CD4-positive, alpha-beta memory T cell (primary cell): ENCODE measurements around the gene DKKL1. TPM values are rescaled to one million over a fixed set of nuclear protein-coding genes. Genes with fewer than 3 reads are reported as not detected.

ENCODE experiments used
- CTCF ChIA-PET: fragments of 350-600 bp; sonication (Branson Sonifier 250); formaldehyde crosslinking; loops from one replicate; lab custom pipeline; 2021; ENCODE audit warnings: inconsistent platforms; ENCODE audit not compliant: partially characterized antibody; lab: Charles Lee
- POLR2A ChIA-PET: fragments of 350-600 bp; sonication (Branson Sonifier 250); formaldehyde crosslinking; loops from one replicate; lab custom pipeline; 2021; ENCODE audit not compliant: partially characterized antibody; lab: Charles Lee
- DNase-seq, 5 donors: peaks; one replicate each; pipeline versions ENCODE4 v3.0.0 to v3.0.0-alpha.2; 2020 to 2022; ENCODE audit warnings: mixed read lengths in 1 of 5
- H3K27ac ChIP-seq: one replicate; pipeline ENCODE4 v1.7.0; 2013; ENCODE audit warnings: low read depth, low read length
- H3K27me3 ChIP-seq: 2 replicates; pipeline ENCODE4 v1.7.0; 2013; ENCODE audit warnings: mild to moderate bottlenecking, low read length, moderate library complexity; ENCODE audit not compliant: insufficient read depth
- H3K36me3 ChIP-seq: 2 replicates; pipeline ENCODE4 v1.7.0; 2013; ENCODE audit warnings: mild to moderate bottlenecking, low read length, moderate library complexity; ENCODE audit not compliant: insufficient read depth
- H3K4me1 ChIP-seq: 2 replicates; pipeline ENCODE4 v1.7.0; 2013; ENCODE audit warnings: mild to moderate bottlenecking, low read length, moderate library complexity; ENCODE audit not compliant: insufficient read depth
- H3K4me3 ChIP-seq, 2 donors: one replicate each; pipeline ENCODE4 v1.7.0; 2013; ENCODE audit warnings: low read length in 2 of 2, mild to moderate bottlenecking in 1 of 2
- H3K9me3 ChIP-seq, 2 donors: one replicate each; pipeline ENCODE4 v1.7.0; 2013; ENCODE audit warnings: low read length in 2 of 2, control low read depth in 1 of 2; ENCODE audit not compliant: control insufficient read depth in 1 of 2
- H3K27ac Mint-ChIP-seq, 7 donors: one replicate each; pipeline ENCODE4 v1.8.0; 2020 to 2021; ENCODE audit warnings: mixed read lengths in 7 of 7, mild to moderate bottlenecking in 6 of 7, inconsistent platforms in 3 of 7, moderate library complexity in 3 of 7
- H3K27me3 Mint-ChIP-seq, 2 donors: one replicate each; pipeline ENCODE4 v1.8.0; 2020 to 2021; ENCODE audit warnings: mixed read lengths in 2 of 2
- H3K36me3 Mint-ChIP-seq, 2 donors: one replicate each; pipeline ENCODE4 v1.8.0; 2020 to 2021; ENCODE audit warnings: mixed read lengths in 2 of 2, inconsistent platforms in 1 of 2, mild to moderate bottlenecking in 1 of 2
- H3K4me1 Mint-ChIP-seq, 4 donors: one replicate each; pipeline ENCODE4 v1.8.0; 2020 to 2021; ENCODE audit warnings: mixed read lengths in 4 of 4, mild to moderate bottlenecking in 1 of 4
- H3K4me3 Mint-ChIP-seq, 8 donors: one replicate each; pipeline ENCODE4 v1.8.0; 2020 to 2021; ENCODE audit warnings: mixed read lengths in 8 of 8, mild to moderate bottlenecking in 7 of 8, moderate library complexity in 6 of 8, inconsistent platforms in 3 of 8
- H3K9me3 Mint-ChIP-seq, 8 donors: one replicate each; pipeline ENCODE4 v1.8.0; 2020 to 2021; ENCODE audit warnings: mixed read lengths in 8 of 8, mild to moderate bottlenecking in 5 of 8, inconsistent platforms in 3 of 8, moderate library complexity in 1 of 8
- intact Hi-C: fragments of 100-400 bp; cut with micrococcal nuclease; formaldehyde crosslinking; loops from one replicate; pipeline ENCODE4 v1.15.1; 2023
- polyA plus RNA-seq, 2 donors: library from polyadenylated mRNA; unstranded; fragments of 300-500 nt; fragmentation: Illumina TruSeq; gene quantifications; one replicate each; pipeline ENCODE4 v1.2.3, GENCODE V29; 2021
- total RNA-seq, 2 experiments: library from RNA; stranded (reverse); gene quantifications; one replicate each; pipeline ENCODE4 v1.2.3, GENCODE V29; 2021

Gene DKKL1
- total and polyA plus RNA-seq, 4 experiments from 2014 or later: not detected

GRCh38 chr19:49333418-49333805 is 30.3 kb upstream of the DKKL1 start:
- H3K27me3 ChIP-seq: no peaks in the 10 kb centered on the region
- peaks cover 32 to 50% of the 10 kb centered on the region in 2 donors for H3K36me3 Mint-ChIP-seq
- H3K4me3 Mint-ChIP-seq: peak overlapping the region; percentile 85 to 99 (median 87)
- ChIA-PET CTCF (interaction anchor here (0.9 to 2.3 kb wide), 4 partner anchors 8 to 107 kb away, joined by 4 to 6 read pairs (median 4); partner anchors contain the start of gene SLC6A16), POLR2A (interaction anchor here (0.6 to 2.8 kb wide), 14 partner anchors 9 to 688 kb away, joined by 3 to 10 read pairs (median 3); partner anchors contain the start of genes CA11, FLT3LG, GYS1 and PRMT1)
- no peak for DNase-seq
- H3K9me3 ChIP-seq: no peaks in the 10 kb centered on the region
- peaks cover 46 to 87% (median 67%) of the 10 kb centered on the region in 4 donors for H3K4me1 Mint-ChIP-seq
- H3K27ac ChIP-seq: peak overlapping the region; percentile 86
- intact Hi-C loops: no loop called here
- no peaks in the 10 kb centered on the region for H3K9me3 Mint-ChIP-seq
- H3K27me3 Mint-ChIP-seq: no peaks in the 10 kb centered on the region
- H3K4me3 ChIP-seq: peak overlapping the region in 1 of 2 donors; percentile 49
- peaks cover 82% of the 10 kb centered on the region for H3K4me1 ChIP-seq
- peaks cover 7% of the 10 kb centered on the region for H3K36me3 ChIP-seq
- H3K27ac Mint-ChIP-seq: peak overlapping the region; percentile 93 to 98 (median 95)

GRCh38 chr19:49333811-49334288 is 29.8 kb upstream of the DKKL1 start:
- H3K4me3 ChIP-seq: peak overlapping the region in 1 of 2 donors; percentile 49
- no peaks in the 10 kb centered on the region for H3K27me3 ChIP-seq
- Mint-ChIP-seq H3K36me3 (peaks cover 34 to 52% of the 10 kb centered on the region in 2 donors), H3K4me3 (peak overlapping the region; percentile 85 to 99 (median 87)), H3K4me1 (peaks cover 49 to 88% (median 66%) of the 10 kb centered on the region in 4 donors), H3K27ac (peak overlapping the region; percentile 93 to 98 (median 95)), H3K9me3 (no peaks in the 10 kb centered on the region), H3K27me3 (no peaks in the 10 kb centered on the region)
- ChIA-PET CTCF (interaction anchor here (0.9 to 2.3 kb wide), 4 partner anchors 9 to 107 kb away, joined by 4 to 6 read pairs (median 4); partner anchors contain the start of gene SLC6A16), POLR2A (interaction anchor here (0.6 to 2.8 kb wide), 15 partner anchors 8 to 688 kb away, joined by 3 to 10 read pairs (median 3); partner anchors contain the start of genes CA11, FLT3LG, GYS1 and PRMT1)
- intact Hi-C loops: loop anchor here (2.0 kb wide), 1 partner anchor 29 kb away; the partner anchor contains the start of genes DKKL1 and TEAD2
- H3K27ac ChIP-seq: peak overlapping the region; percentile 86
- DNase-seq: peak; percentile 59 to 85 (median 72)
- no peaks in the 10 kb centered on the region for H3K9me3 ChIP-seq
- peaks cover 7% of the 10 kb centered on the region for H3K36me3 ChIP-seq
- peaks cover 83% of the 10 kb centered on the region for H3K4me1 ChIP-seq

- intact Hi-C loops: loop anchor here (1.0 to 2.0 kb wide), 2 partner anchors 28 to 108 kb away; partner anchors contain the start of genes DKKL1 and TEAD2
- H3K4me3 ChIP-seq: peak within 1 kb of the TSS; percentile 82 to 97
- no peaks in the 10 kb centered on the region for H3K9me3 ChIP-seq
- H3K27me3 ChIP-seq: no peaks in the 10 kb centered on the region
- H3K36me3 ChIP-seq: peaks cover 7% of the 10 kb centered on the region
- Mint-ChIP-seq H3K4me1 (peaks cover 46 to 86% (median 62%) of the 10 kb centered on the region in 4 donors), H3K9me3 (no peaks in the 10 kb centered on the region), H3K36me3 (peaks cover 36 to 53% of the 10 kb centered on the region in 2 donors), H3K27ac (peak within 1 kb of the TSS; percentile 95 to 100 (median 99)), H3K4me3 (peak within 1 kb of the TSS; percentile 98 to 100 (median 100)), H3K27me3 (no peaks in the 10 kb centered on the region)
- peak; percentile 59 to 76 (median 59) for DNase-seq
- H3K27ac ChIP-seq: peak within 1 kb of the TSS; percentile 86
- ChIA-PET POLR2A (interaction anchor here (0.6 to 2.8 kb wide), 15 partner anchors 10 to 326 kb away, joined by 3 to 10 read pairs (median 4); partner anchors contain the start of genes DKKL1, KASH5, PIH1D1 and RPS11), CTCF (interaction anchor here (1.4 to 1.6 kb wide), 2 partner anchors 110 to 139 kb away, joined by 3 read pairs; partner anchors contain the start of gene FLT3LG)
- peaks cover 80% of the 10 kb centered on the region for H3K4me1 ChIP-seq
These were observed 28.4 kb upstream of the DKKL1 start, which contains the start of gene CD37 for GRCh38 chr19:49335071-49335783. TSS of gene CD37 (plus strand) at chr19:49335406. CDS start at chr19:49335541, 135 bp downstream.

GRCh38 chr19:49335784-49336481 is 27.7 kb upstream of the DKKL1 start:
- Mint-ChIP-seq H3K4me3 (peak overlapping the region; percentile 98 to 100 (median 100)), H3K4me1 (peaks cover 46 to 81% (median 63%) of the 10 kb centered on the region in 4 donors), H3K9me3 (no peaks in the 10 kb centered on the region), H3K36me3 (peaks cover 37 to 53% of the 10 kb centered on the region in 2 donors), H3K27me3 (no peaks in the 10 kb centered on the region), H3K27ac (peak overlapping the region; percentile 95 to 100 (median 99))
- DNase-seq: peak in 4 of 5 donors; percentile 34 to 70 (median 42)
- Histone ChIP-seq H3K4me1 (peaks cover 76% of the 10 kb centered on the region), H3K27me3 (no peaks in the 10 kb centered on the region), H3K4me3 (peak overlapping the region; percentile 82 to 97), H3K36me3 (peaks cover 7% of the 10 kb centered on the region), H3K27ac (peak overlapping the region; percentile 86), H3K9me3 (no peaks in the 10 kb centered on the region)
- intact Hi-C loops: loop anchor here (1.0 to 2.0 kb wide), 2 partner anchors 27 to 107 kb away; partner anchors contain the start of genes DKKL1 and TEAD2
- ChIA-PET CTCF (interaction anchor here (0.8 to 1.6 kb wide), 4 partner anchors 8 to 138 kb away, joined by 3 to 4 read pairs (median 3); partner anchors contain the start of gene FLT3LG), POLR2A (interaction anchor here (0.7 to 2.8 kb wide), 14 partner anchors 8 to 160 kb away, joined by 3 to 10 read pairs (median 4); partner anchors contain the start of genes DKKL1, KASH5, PIH1D1 and RPS11)

- H3K27ac Mint-ChIP-seq: peak overlapping the region; percentile 29 to 100 (median 95)
- intact Hi-C loops: no loop called here
- H3K9me3 Mint-ChIP-seq: no peaks in the 10 kb centered on the region
- no peaks in the 10 kb centered on the region for H3K9me3 ChIP-seq
- H3K4me3 ChIP-seq: peak overlapping the region in 1 of 2 donors; percentile 82
- peaks cover 68% of the 10 kb centered on the region for H3K4me1 ChIP-seq
- peak overlapping the region; percentile 38 for H3K27ac ChIP-seq
- peak overlapping the region; percentile 98 to 100 (median 100) for H3K4me3 Mint-ChIP-seq
- no peaks in the 10 kb centered on the region for H3K27me3 ChIP-seq
- no peak for DNase-seq
- H3K36me3 ChIP-seq: peaks cover 7% of the 10 kb centered on the region
- CTCF ChIA-PET: interaction anchor here (0.8 to 1.5 kb wide), 5 partner anchors 9 to 110 kb away, joined by 3 to 4 read pairs (median 4); no protein-coding TSS in a partner anchor
- H3K36me3 Mint-ChIP-seq: peaks cover 34 to 47% of the 10 kb centered on the region in 2 donors
- peaks cover 43 to 74% (median 58%) of the 10 kb centered on the region in 4 donors for H3K4me1 Mint-ChIP-seq
- H3K27me3 Mint-ChIP-seq: no peaks in the 10 kb centered on the region
- POLR2A ChIA-PET: interaction anchor here (1.5 kb wide), 1 partner anchor 8 kb away, joined by 4 read pairs; no protein-coding TSS in a partner anchor
These were observed 27.0 kb upstream of the DKKL1 start for GRCh38 chr19:49336482-49337266.
